ENCODE measurements around the gene EXOC4. TPM values are rescaled to one million over a fixed set of nuclear protein-coding genes. Genes with fewer than 3 reads are reported as not detected.

Gene EXOC4
- total RNA-seq, 1 experiment from 2014 or later, result 75.8 TPM

- Histone ChIP-seq H3K27me3 (ENCODE audit: insufficient read depth, low read length) (no peaks in the 10 kb centered on the region), H2BK20ac (ENCODE audit: low read depth, low read length, poor library complexity, severe bottlenecking) (no peak overlapping the region), H3K4ac (ENCODE audit: low read depth, low read length) (no peak overlapping the region), H4K8ac (replicated peaks; ENCODE audit: insufficient read length, low read depth, low read length) (no peak overlapping the region), H3K56ac (ENCODE audit: insufficient read length, low read depth, low read length) (no peak overlapping the region), H2BK5ac (ENCODE audit: insufficient read length, low read length) (no peak overlapping the region), H3K23ac (ENCODE audit: insufficient read length, low read depth, low read length) (no peak overlapping the region), H3K18ac (ENCODE audit: insufficient read length, low read depth, low read length) (no peak overlapping the region), H3K14ac (ENCODE audit: insufficient read depth, low read length) (no peak overlapping the region), H3T11ph (ENCODE audit: low read length) (no peak overlapping the region), H3K27ac (ENCODE audit: insufficient read length, low read depth, low read length) (no peak overlapping the region), H2BK15ac (ENCODE audit: low read depth, low read length) (no peak overlapping the region), H2BK12ac (ENCODE audit: insufficient read length, low read depth, low read length) (no peak overlapping the region), H3K4me2 (ENCODE audit: insufficient read depth, insufficient read length, low read length) (no peak overlapping the region), H4K91ac (ENCODE audit: insufficient read length, low read depth, low read length) (no peak overlapping the region), H3K9ac (ENCODE audit: extremely low read depth, insufficient read length, low read length) (no peak overlapping the region), H4K20me1 (ENCODE audit: control insufficient read depth, insufficient read depth, insufficient read length) (no peaks in the 10 kb centered on the region), H2BK120ac (ENCODE audit: low read depth, low read length, poor library complexity, severe bottlenecking) (no peak overlapping the region), H3K9me3 (ENCODE audit: control insufficient read depth, low read depth, low read length) (no peaks in the 10 kb centered on the region), H3K79me2 (ENCODE audit: insufficient read depth, low read length) (no peaks in the 10 kb centered on the region), H2AK5ac (ENCODE audit: insufficient read length, low read length) (no peak overlapping the region), H3K23me2 (ENCODE audit: insufficient read length, low read depth, low read length, poor library complexity, severe bottlenecking) (no peaks in the 10 kb centered on the region), H2AFZ (ENCODE audit: low read length) (no peak overlapping the region), H4K5ac (ENCODE audit: insufficient read length, low read depth, low read length) (no peak overlapping the region), H3K4me1 (ENCODE audit: insufficient read depth, low read length) (no peaks in the 10 kb centered on the region), H3K79me1 (ENCODE audit: insufficient read depth, low read depth, low read length, poor library complexity, severe bottlenecking) (no peaks in the 10 kb centered on the region)
- Mint-ChIP-seq H3K4me3 (no peak overlapping the region), H3K4me1 (no peaks in the 10 kb centered on the region), H3K36me3 (ENCODE audit: insufficient read depth in 1 of 3, low read depth in 3 of 3) (peaks cover 10 to 12% (median 10%) of the 10 kb centered on the region in 3 experiments; a peak in 6 of 7 replicates), H3K27ac (no peak overlapping the region), H3K9me3 (no peaks in the 10 kb centered on the region; a peak in 1 of 5 replicates), H3K27me3 (ENCODE audit: low read depth) (no peaks in the 10 kb centered on the region)
- WGBS (ENCODE audit: extremely low coverage, insufficient read length, low lambda C conversion rate), result no CpG with 5 or more reads among the region's 4 CpGs
- TF ChIP-seq CTCF (conservative IDR thresholded peaks at IDR 0.05), result no peak
- DNase-seq, result no peak
These were observed 524.8 kb downstream of the EXOC4 start for GRCh38 chr7:133777701-133778100.
